GM23248 (cell line): Measurements from ENCODE around the gene ITK. TPM values are rescaled to one million over a fixed set of nuclear protein-coding genes. Genes with fewer than 3 reads are reported as not detected.

ENCODE experiments used
- DNase-seq: peaks from one replicate; pipeline ENCODE4 v3.0.0-alpha.2; 2015
- H2AFZ ChIP-seq: fragments of 200-600 bp; sonication (generic); 2 replicates; pipeline ENCODE4 v1.6.1; 2016; ENCODE audit warnings: antibody characterized with exemption
- H3F3A ChIP-seq: fragments of 200-600 bp; sonication (generic); 2 replicates; pipeline ENCODE4 v1.6.1; 2016; ENCODE audit warnings: mild to moderate bottlenecking, antibody characterized with exemption, mixed run types; ENCODE audit not compliant: insufficient read depth
- H3K27ac ChIP-seq: fragments of 200-600 bp; sonication (generic); 2 replicates; pipeline ENCODE4 v1.5.1; 2016; ENCODE audit warnings: mild to moderate bottlenecking
- H3K27me3 ChIP-seq: fragments of 200-600 bp; sonication (generic); replicated peaks from 2 replicates; pipeline ENCODE4 v1.6.1; 2016; ENCODE audit warnings: mild to moderate bottlenecking; ENCODE audit not compliant: insufficient read depth
- H3K36me3 ChIP-seq: fragments of 200-600 bp; sonication (generic); 2 replicates; pipeline ENCODE4 v1.6.1; 2016; ENCODE audit warnings: low read depth, mild to moderate bottlenecking
- H3K4me1 ChIP-seq: fragments of 200-600 bp; sonication (generic); 2 replicates; pipeline ENCODE4 v1.6.1; 2016; ENCODE audit warnings: mild to moderate bottlenecking; ENCODE audit not compliant: insufficient read depth
- H3K4me2 ChIP-seq: fragments of 200-600 bp; sonication (generic); one replicate; pipeline ENCODE4 v1.6.1; 2016; ENCODE audit warnings: mild to moderate bottlenecking; ENCODE audit not compliant: unreplicated experiment
- H3K4me3 ChIP-seq: fragments of 200-600 bp; sonication (generic); 2 replicates; pipeline ENCODE4 v1.5.1; 2016; ENCODE audit warnings: mild to moderate bottlenecking
- H3K79me2 ChIP-seq: fragments of 200-600 bp; sonication (generic); 2 replicates; pipeline ENCODE4 v1.6.1; 2016; ENCODE audit warnings: mild to moderate bottlenecking; ENCODE audit not compliant: insufficient read depth
- H3K9ac ChIP-seq: fragments of 200-600 bp; sonication (generic); 2 replicates; pipeline ENCODE4 v1.6.1; 2016; ENCODE audit warnings: mild to moderate bottlenecking
- H3K9me2 ChIP-seq: fragments of 200-600 bp; sonication (generic); 2 replicates; pipeline ENCODE4 v1.6.1; 2016; ENCODE audit warnings: mixed run types, mild to moderate bottlenecking, moderate library complexity; ENCODE audit not compliant: insufficient read depth
- H3K9me3 ChIP-seq: fragments of 200-600 bp; sonication (generic); one replicate; pipeline ENCODE4 v1.6.1; 2017; ENCODE audit warnings: low read depth
- H4K20me1 ChIP-seq: fragments of 200-600 bp; sonication (generic); 2 replicates; pipeline ENCODE4 v1.6.0; 2016; ENCODE audit not compliant: insufficient read depth
- EZH2 ChIP-seq: fragments of 200-600 bp; sonication (generic); IDR thresholded peaks from 2 replicates; pipeline ENCODE4 v1.6.1; 2018; ENCODE audit warnings: antibody characterized with exemption, mild to moderate bottlenecking; ENCODE audit not compliant: insufficient read depth, poor library complexity, severe bottlenecking
- EZH2phosphoT487 ChIP-seq: fragments of 200-600 bp; sonication (generic); IDR thresholded peaks from 2 replicates; pipeline ENCODE4 v1.6.1; 2018; ENCODE audit warnings: antibody characterized with exemption, moderate library complexity, mild to moderate bottlenecking, low read depth; ENCODE audit not compliant: insufficient read depth
- WGBS, 2 experiments: methylation state at CpG; one replicate each; pipeline ENCODE4 v1.1.6; 2015 to 2017; ENCODE audit warnings: low lambda C conversion rate in 2 of 2, low coverage in 1 of 2; ENCODE audit errors: missing lambda C conversion rate in 2 of 2; 5-methylcytosine and 5-hydroxymethylcytosine counted together
- in situ Hi-C: fragments of 300-500 bp; cut with MboI; formaldehyde crosslinking; loops from 2 replicates; pipeline ENCODE4 v1.15.0; 2020
- polyA plus RNA-seq: library from polyadenylated mRNA; unstranded; fragments of >200 nt; fragmentation: Nextera tagmentation; extraction: Ambion mirVana; gene quantifications from 2 replicates; pipeline ENCODE4 v1.2.1, GENCODE V29; 2016
- total RNA-seq: library from RNA; depleted of rRNA; stranded (reverse); fragments of >200 nt; shearing (Covaris generic); gene quantifications from 2 replicates; pipeline ENCODE4 v1.2.3, GENCODE V29; 2014

The ITK gene
- total and polyA plus RNA-seq, 2 experiments from 2014 or later: 0.11 TPM; not detected in 1

DNA sequence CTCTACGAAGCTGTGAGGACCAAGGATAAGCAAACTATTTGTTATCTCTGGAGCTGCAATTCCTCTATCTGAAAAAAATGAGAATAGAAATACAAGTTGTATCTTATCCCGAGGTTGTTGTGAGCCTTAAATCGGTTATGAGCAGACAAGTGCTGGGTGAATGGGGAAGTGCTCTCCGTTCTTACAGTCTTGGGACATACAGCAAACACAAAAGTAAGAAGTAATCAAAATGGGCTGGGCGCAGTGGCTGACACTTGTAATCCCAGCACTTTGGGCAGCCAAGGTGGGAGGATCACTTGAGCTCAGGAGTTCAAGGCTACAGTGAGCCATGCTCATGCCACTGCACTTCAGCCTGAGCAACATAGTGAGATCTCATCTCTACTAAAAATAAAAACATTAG is 31.7 kb downstream of the ITK start:
- no peak overlapping the region for H3K27ac ChIP-seq
- no peak overlapping the region for H3K9ac ChIP-seq
- H3K79me2 ChIP-seq: no peaks in the 10 kb centered on the region
- no peaks in the 10 kb centered on the region for H3K36me3 ChIP-seq
- H4K20me1 ChIP-seq: no peaks in the 10 kb centered on the region
- no peaks in the 10 kb centered on the region for H3K9me2 ChIP-seq
- H3F3A ChIP-seq: no peaks in the 10 kb centered on the region
- H3K4me1 ChIP-seq: no peaks in the 10 kb centered on the region
- no peak overlapping the region for H3K4me3 ChIP-seq
- TF ChIP-seq EZH2phosphoT487 (no peak), EZH2 (no peak)
- whole genome bisulfite sequencing, 2 experiments: 71 to 74% methylated on average over 5 of the region's 5 CpGs
- no peak overlapping the region for H3K4me2 ChIP-seq
- H3K27me3 ChIP-seq: no peaks in the 10 kb centered on the region
- no peak overlapping the region for H2AFZ ChIP-seq
- H3K9me3 ChIP-seq: no peaks in the 10 kb centered on the region
- no peak for DNase-seq
- in situ Hi-C loops: no loop called here

DNA sequence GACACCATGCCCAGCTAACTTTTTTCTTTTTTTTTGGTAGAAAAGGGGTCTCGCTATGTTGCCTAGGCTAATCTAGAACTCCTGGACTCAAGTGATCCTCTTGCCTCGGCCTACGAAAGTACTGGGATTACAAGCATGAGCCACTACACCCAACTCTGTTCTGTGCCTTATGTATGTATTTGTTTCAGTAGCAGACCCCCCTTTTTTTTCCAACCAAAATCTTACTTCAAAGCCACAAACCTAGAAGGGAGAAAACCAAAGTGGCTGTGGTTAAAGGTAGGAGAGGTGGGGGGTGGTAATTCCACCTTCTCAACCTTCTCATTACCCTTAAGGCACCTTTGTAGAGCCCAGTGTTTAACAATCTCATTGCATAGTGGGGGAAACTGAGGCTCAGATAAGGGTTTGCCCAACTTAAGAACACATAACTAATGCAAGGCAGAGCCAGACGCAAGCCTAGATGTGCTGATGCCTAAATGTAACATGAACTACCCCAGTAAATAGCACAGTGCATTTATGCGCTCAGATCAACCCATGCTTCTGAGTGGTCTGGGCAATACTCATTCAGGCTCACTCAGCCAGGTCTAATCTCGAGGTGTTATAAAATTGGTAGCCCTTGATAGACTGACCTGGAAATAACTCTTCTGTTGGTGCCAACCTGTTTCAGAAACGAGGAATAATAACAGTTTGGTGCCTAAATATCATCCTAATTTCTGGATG is 33.0 kb downstream of the ITK start:
- Histone ChIP-seq H3K36me3 (no peaks in the 10 kb centered on the region), H3K27ac (no peak overlapping the region), H3K4me3 (no peak overlapping the region), H3K4me1 (no peaks in the 10 kb centered on the region), H3K27me3 (no peaks in the 10 kb centered on the region), H3K9me2 (no peaks in the 10 kb centered on the region), H3K79me2 (no peaks in the 10 kb centered on the region), H3K9me3 (no peaks in the 10 kb centered on the region), H3F3A (no peaks in the 10 kb centered on the region), H3K9ac (no peak overlapping the region), H2AFZ (no peak overlapping the region), H3K4me2 (no peak overlapping the region), H4K20me1 (no peaks in the 10 kb centered on the region)
- WGBS, 2 experiments: 50 to 54% methylated on average over 7 of the region's 7 CpGs
- DNase-seq: no peak
- in situ Hi-C loops: no loop called here
- TF ChIP-seq EZH2phosphoT487: no peak
- TF ChIP-seq EZH2: no peak

GRCh38 chr5:157214415-157214814 is 33.8 kb downstream of the ITK start:
- Histone ChIP-seq H3K4me2 (no peak overlapping the region), H3K9ac (no peak overlapping the region), H3K4me3 (no peak overlapping the region), H3K9me2 (no peaks in the 10 kb centered on the region), H3K36me3 (no peaks in the 10 kb centered on the region), H3K4me1 (no peaks in the 10 kb centered on the region), H3K79me2 (no peaks in the 10 kb centered on the region), H3F3A (no peaks in the 10 kb centered on the region), H2AFZ (no peak overlapping the region), H3K27ac (no peak overlapping the region), H3K9me3 (no peaks in the 10 kb centered on the region), H4K20me1 (no peaks in the 10 kb centered on the region), H3K27me3 (no peaks in the 10 kb centered on the region)
- DNase-seq: no peak
- in situ Hi-C loops: no loop called here
- no peak for TF ChIP-seq EZH2
- TF ChIP-seq EZH2phosphoT487: no peak

DNA sequence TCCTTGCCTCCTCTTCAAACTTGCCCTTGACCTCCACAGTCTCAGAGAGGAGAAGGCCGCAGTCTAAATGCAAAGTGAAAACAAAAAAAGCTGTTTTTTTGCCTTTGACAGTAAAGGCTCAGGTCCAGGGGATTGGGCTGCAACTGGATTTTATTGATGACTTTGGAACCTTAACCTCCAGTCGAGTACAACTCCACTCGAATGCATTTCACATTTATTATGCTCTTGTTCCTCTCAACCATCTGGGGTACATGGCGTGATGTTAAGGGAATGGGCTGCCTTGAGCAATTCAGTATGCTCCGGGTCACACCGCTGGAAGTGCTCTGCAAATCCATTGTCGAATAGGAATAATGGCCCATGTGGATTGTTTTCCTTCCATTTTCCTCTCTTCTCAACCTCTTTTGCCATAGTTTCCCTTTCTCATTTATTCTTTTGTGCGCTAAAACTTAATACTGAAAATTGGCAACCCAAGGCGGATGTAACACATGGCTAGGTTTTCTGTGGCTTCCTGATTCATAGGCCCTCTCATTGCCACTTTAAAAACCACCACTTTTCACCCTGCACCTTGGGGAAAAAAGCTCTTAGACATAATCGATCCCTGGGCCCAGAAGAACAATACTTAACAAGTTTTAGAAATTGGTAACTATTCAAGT is 34.3 kb downstream of the ITK start:
- no peak for DNase-seq
- 64 to 67% methylated on average over 10 of the region's 10 CpGs for WGBS, 2 experiments
- Histone ChIP-seq H3K9ac (no peak overlapping the region), H3K36me3 (no peaks in the 10 kb centered on the region), H2AFZ (no peak overlapping the region), H3K4me3 (no peak overlapping the region), H3K9me2 (no peaks in the 10 kb centered on the region), H3K9me3 (no peaks in the 10 kb centered on the region), H3K4me1 (no peaks in the 10 kb centered on the region), H3K79me2 (no peaks in the 10 kb centered on the region), H3K4me2 (no peak overlapping the region), H3F3A (no peaks in the 10 kb centered on the region), H3K27me3 (no peaks in the 10 kb centered on the region), H3K27ac (no peak overlapping the region), H4K20me1 (no peaks in the 10 kb centered on the region)
- in situ Hi-C loops: no loop called here
- TF ChIP-seq EZH2: no peak
- TF ChIP-seq EZH2phosphoT487: no peak
